Tibial nerve (tissue), 4 donors: Measurements from ENCODE around the gene GPAT3.

ENCODE experiments used
- EP300 ChIP-seq, 2 donors: sonication (generic); formaldehyde crosslinking; IDR thresholded peaks; one replicate each; pipeline ENCODE4 v1.6.1; 2017; ENCODE audit warnings: antibody characterized with exemption in 2 of 2, mild to moderate bottlenecking in 1 of 2
- POLR2A ChIP-seq, 2 donors: fragments of 450-650 bp; IDR thresholded peaks; one replicate each; pipeline ENCODE4 v1.6.1; 2017; ENCODE audit warnings: antibody characterized with exemption in 2 of 2, mild to moderate bottlenecking in 2 of 2, moderate library complexity in 2 of 2
- TF ChIP-seq, protein P1 (sequence below), 5 experiments: fragments of 200-600 bp in 3 of 5; fragments of 450-650 bp in 2 of 5; sonication (generic) in 3 of 5; IDR thresholded peaks; one replicate each; pipeline ENCODE4 v1.5.1; 2016 to 2019; ENCODE audit warnings: antibody characterized with exemption in 5 of 5, mild to moderate bottlenecking in 3 of 5, moderate library complexity in 2 of 5

DNA sequence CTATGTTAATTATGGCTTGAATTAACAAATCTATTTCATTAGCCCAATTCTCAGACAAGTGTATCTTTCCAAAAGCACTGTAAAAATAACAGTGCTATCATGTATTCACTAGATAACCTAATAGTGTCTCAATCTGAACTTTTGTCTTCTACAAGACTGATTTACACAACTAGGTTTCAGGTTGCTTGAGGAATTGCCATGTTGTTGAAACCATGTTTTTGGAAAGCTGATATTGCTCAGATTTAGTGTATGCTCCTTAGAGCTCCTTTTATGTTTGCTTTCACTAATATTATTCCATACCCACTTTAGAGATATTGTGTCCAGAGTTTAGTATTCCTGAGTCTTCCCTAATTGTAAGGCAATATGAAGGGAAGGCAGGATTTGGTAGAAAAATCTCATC lies 70.6 kb downstream of the GPAT3 start:
- TF ChIP-seq, protein P1, sequence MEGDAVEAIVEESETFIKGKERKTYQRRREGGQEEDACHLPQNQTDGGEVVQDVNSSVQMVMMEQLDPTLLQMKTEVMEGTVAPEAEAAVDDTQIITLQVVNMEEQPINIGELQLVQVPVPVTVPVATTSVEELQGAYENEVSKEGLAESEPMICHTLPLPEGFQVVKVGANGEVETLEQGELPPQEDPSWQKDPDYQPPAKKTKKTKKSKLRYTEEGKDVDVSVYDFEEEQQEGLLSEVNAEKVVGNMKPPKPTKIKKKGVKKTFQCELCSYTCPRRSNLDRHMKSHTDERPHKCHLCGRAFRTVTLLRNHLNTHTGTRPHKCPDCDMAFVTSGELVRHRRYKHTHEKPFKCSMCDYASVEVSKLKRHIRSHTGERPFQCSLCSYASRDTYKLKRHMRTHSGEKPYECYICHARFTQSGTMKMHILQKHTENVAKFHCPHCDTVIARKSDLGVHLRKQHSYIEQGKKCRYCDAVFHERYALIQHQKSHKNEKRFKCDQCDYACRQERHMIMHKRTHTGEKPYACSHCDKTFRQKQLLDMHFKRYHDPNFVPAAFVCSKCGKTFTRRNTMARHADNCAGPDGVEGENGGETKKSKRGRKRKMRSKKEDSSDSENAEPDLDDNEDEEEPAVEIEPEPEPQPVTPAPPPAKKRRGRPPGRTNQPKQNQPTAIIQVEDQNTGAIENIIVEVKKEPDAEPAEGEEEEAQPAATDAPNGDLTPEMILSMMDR (IDR thresholded peaks at IDR 0.05): no peak
- TF ChIP-seq POLR2A (IDR thresholded peaks at IDR 0.05): no peak
- TF ChIP-seq EP300 (IDR thresholded peaks at IDR 0.05): no peak
